Activated CD4-positive, alpha-beta T cell treated with anti-CD3 and anti-CD28 coated beads, Interleukin-2, amount 50 U/mL, for 1 hour (primary cell): ENCODE measurements around the gene PCDH15.

ENCODE experiments used
- DNase-seq: peaks from one replicate; pipeline ENCODE4 v3.0.0-alpha.2; 2020

The PCDH15 gene

GRCh38 chr10:53839440-53840039 is 961.5 kb downstream of the PCDH15 start:
- DNase-seq, result no peak

DNA sequence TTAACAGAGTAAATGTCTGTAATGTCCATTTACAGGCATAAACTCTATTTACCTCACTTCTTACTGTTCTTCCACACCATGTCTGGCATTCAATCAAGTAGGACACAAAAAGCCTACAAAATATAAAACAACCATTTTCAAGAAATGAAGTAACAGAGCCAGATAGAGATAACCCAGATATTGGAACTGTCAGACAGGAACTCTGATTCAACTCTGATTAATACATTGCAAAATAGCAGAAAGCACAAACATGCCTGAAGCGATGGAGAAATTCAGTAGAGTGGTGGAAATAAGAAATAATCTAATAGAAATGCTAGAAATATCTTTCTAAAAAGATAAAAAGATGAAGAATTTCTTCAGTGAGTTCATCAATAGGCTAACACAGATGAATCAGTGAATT is 964.4 kb downstream of the PCDH15 start:
- DNase-seq, result no peak

DNA sequence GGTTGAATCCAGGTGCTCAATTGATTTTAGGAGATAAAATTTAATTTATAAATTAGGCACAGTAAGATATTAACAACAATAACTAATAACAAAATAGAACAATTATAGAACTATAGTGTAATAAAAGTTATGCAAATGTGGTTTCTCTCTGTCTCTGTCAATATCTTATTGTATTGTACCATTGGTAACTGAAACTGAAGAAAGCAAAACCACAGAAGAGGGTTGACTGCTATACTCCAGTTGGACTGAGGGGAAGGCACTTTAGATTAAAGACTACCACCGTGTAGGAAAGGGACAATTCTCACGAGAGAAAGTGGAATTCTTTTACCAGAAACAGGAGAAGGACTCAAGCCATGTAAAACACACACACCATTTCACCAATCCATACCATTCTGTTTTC is 967.1 kb downstream of the PCDH15 start:
- no peak for DNase-seq

DNA sequence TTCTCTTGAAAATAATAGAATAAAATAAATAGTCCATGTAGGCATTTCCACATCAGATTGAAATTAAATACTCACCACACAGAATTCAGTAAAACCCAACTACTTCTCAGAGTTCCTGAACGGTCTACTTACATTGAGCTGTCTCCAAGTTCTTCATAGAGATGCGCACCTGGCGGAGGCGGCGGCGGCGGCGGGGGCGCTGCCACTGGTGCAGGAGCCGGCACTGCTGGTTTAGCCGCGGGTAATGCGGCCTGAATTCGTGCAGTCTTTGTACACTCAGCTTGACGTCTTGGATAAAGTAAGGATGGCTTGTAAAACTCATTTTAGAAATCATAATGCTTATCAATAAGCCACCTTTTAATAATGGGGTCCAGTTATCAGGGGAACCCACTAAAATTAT is 973.8 kb downstream of the PCDH15 start:
- no peak for DNase-seq

- no peak for DNase-seq
Measured at GRCh38 chr10:53808677-53809372, 992.2 kb downstream of the PCDH15 start.

DNA sequence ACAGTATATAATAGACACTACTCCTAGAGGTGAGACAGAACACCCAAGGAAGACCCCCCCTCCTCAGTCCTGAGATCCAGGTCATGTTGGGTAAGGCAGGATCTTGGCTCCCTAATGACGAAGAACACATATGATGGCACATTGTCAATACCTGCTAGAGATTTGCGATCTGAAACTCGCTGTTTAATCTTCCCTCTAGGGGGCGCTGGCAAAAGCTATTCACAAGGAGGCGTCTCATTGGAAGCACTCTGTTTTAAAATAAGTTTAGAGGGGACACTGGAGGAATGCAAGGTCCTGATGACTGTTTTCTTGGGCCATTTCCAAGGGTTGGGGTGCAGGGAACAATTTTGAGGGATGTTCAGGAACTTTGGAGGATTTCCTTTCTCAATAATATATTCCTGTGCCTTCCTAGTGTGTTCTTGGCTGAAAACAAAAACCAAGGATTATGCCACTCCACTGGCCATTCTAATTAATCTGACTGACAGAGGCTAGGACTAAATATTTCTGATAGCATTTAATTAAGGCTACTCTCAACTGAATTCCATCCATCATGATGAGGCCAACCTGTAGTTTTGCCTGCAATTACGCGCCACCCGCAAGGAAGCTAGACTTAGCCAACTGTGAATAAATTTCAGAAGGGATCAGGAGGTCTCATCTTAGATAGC is 1014.7 kb downstream of the PCDH15 start:
- DNase-seq, result no peak

DNA sequence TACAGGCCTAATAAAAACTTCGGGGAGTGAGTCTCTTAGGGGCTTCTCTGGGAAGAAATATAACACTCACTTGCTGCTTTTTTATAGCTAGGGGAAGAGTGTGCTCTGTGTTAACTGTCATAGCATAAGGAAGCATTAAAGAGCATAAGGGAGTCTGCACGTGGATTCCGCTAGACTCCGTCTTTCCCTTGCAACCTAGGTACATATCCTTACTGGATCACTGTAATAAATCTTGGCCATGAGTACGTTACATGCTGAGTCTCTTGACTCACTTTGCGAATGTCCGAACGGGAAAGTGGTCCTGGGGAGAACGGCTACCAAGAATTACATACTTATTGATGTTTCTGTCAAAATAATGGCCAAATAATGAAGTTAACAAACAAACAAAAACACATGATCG is 1029.3 kb downstream of the PCDH15 start:
- no peak for DNase-seq

- DNase-seq, result no peak
Measured at GRCh38 chr10:53770903-53771302, 1030.1 kb downstream of the PCDH15 start.

DNA sequence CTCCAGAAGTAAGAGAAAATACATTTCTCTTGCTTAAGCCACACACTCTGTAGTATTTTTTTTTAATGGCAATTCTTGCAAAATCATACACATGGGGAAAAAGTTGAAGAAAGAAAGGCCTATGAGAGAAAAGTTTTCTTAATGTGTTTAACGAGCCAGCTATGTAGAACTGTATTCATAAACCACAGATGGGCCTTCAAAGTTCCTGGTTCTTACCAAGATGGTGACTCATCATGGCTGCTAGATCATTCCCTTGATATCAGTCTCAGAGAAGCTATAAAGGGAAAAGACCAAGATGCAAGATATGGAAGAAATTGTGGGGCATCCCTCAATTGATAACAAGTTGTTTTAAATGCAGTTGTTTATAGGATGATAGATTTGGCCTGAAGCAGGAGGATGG is 1035.7 kb downstream of the PCDH15 start:
- no peak for DNase-seq

GRCh38 chr10:53754596-53755250 is 1046.3 kb downstream of the PCDH15 start:
- no peak for DNase-seq
